K562 (cell line): Measurements from ENCODE around the gene MOXD1. TPM values are rescaled to one million over a fixed set of nuclear protein-coding genes. Genes with fewer than 3 reads are reported as not detected.

Experiments used
- ATAC-seq: fragments of 200-7000 bp; cut with Tn5 transposase; 3 replicates; pipeline ENCODE4 v1.9.1; 2020; ENCODE audit warnings: moderate library complexity
- BruUV-seq: library from RNA; stranded (reverse); fragments of 400-500 nt; replicated peaks from 2 replicates; lab custom pipeline; 2021; lab: Mats Ljungman, UMichigan
- CTCF ChIA-PET: fragments of 300-600 bp; formaldehyde crosslinking; extraction: SDS; loops from one replicate; lab custom pipeline; 2021; ENCODE audit warnings: low intra/inter-chr PET ratio; lab: Yijun Ruan, JAX
- POLR2A ChIA-PET: fragments of 300-600, 350-650 bp; sonication (Branson Sonifier 250); formaldehyde crosslinking; extraction: SDS; loops from one replicate; lab custom pipeline; 2021; ENCODE audit warnings: antibody characterized with exemption, inconsistent platforms; lab: Yijun Ruan, JAX
- DNase-seq, 4 experiments: peaks; one replicate each; pipeline versions ENCODE4 v3.0.0 to v3.0.0-alpha.2; 2011 to 2018; ENCODE audit warnings: low spot score in 3 of 4, mixed read lengths in 3 of 4; ENCODE audit errors: extremely low read depth in 1 of 4
- FAIRE-seq: peaks from 2 replicates; lab custom pipeline; 2011; peaks lifted over from hg19 to GRCh38; lab: Jason Lieb, UNC
- H2AFZ ChIP-seq: 2 replicates; pipeline ENCODE4 v1.6.0; 2011; ENCODE audit warnings: low read depth, low read length, control low read depth, inconsistent platforms
- H3K27ac ChIP-seq: fragments of 200-600 bp; 3 replicates; pipeline ENCODE4 v1.8.0; 2011; ENCODE audit warnings: low read depth, mild to moderate bottlenecking, control low read depth, inconsistent platforms, low read length, moderate library complexity, mixed read lengths; ENCODE audit errors: extremely low read depth
- H3K27me3 ChIP-seq, 2 experiments: fragments of 300-600 bp in 1 of 2; 2 replicates in 1 of 2; 3 replicates in 1 of 2; pipeline versions ENCODE4 v1.6.0 to v1.8.0; 2011; ENCODE audit warnings: inconsistent platforms in 2 of 2, low read length in 2 of 2, mild to moderate bottlenecking in 1 of 2, mixed read lengths in 1 of 2, moderate library complexity in 1 of 2; ENCODE audit not compliant: control insufficient read depth in 2 of 2, insufficient read depth in 2 of 2
- H3K36me3 ChIP-seq: fragments of 300-600 bp; 3 replicates; pipeline ENCODE4 v1.8.0; 2011; ENCODE audit warnings: mild to moderate bottlenecking, low read length, inconsistent platforms; ENCODE audit not compliant: control insufficient read depth, insufficient read depth
- H3K4me1 ChIP-seq, 2 experiments: fragments of 200-600 bp in 1 of 2; replicated peaks in 1 of 2; 2 replicates in 1 of 2; 3 replicates in 1 of 2; pipeline versions ENCODE4 v1.5.1 to v1.8.0; 2011; ENCODE audit warnings: inconsistent platforms in 2 of 2, low read length in 2 of 2, mild to moderate bottlenecking in 1 of 2, mixed read lengths in 1 of 2, moderate library complexity in 1 of 2; ENCODE audit not compliant: control insufficient read depth in 2 of 2, insufficient read depth in 2 of 2
- H3K4me2 ChIP-seq: 2 replicates; pipeline ENCODE4 v1.6.1; 2011; ENCODE audit warnings: low read length, control low read depth, inconsistent platforms, mixed read lengths; ENCODE audit not compliant: insufficient read depth
- H3K4me3 ChIP-seq: fragments of 200-600 bp; sonication (generic), shearing (Covaris generic); 2 replicates; pipeline ENCODE4 v1.5.1; 2016; ENCODE audit warnings: control low read depth, inconsistent platforms
- H3K79me2 ChIP-seq: fragments of 200-600 bp; 3 replicates; pipeline ENCODE4 v1.8.0; 2011; ENCODE audit warnings: low read length, inconsistent platforms; ENCODE audit not compliant: control insufficient read depth, insufficient read depth
- H3K9ac ChIP-seq, 2 experiments: 2 replicates each; pipeline versions ENCODE4 v1.6.0 to v1.6.1; 2011; ENCODE audit warnings: low read depth in 2 of 2, low read length in 2 of 2, control low read depth in 1 of 2, inconsistent platforms in 1 of 2, mild to moderate bottlenecking in 1 of 2, mixed read lengths in 1 of 2; ENCODE audit not compliant: insufficient read depth in 1 of 2
- H3K9me1 ChIP-seq: one replicate; pipeline ENCODE4 v1.6.0; 2011; ENCODE audit warnings: inconsistent platforms, mild to moderate bottlenecking, low read length, moderate library complexity; ENCODE audit not compliant: control insufficient read depth, insufficient read depth
- H3K9me3 ChIP-seq: replicated peaks from 2 replicates; pipeline ENCODE4 v1.5.1; 2011; ENCODE audit warnings: low read depth, low read length, inconsistent platforms; ENCODE audit not compliant: control insufficient read depth, insufficient read depth
- H4K20me1 ChIP-seq: replicated peaks from 2 replicates; pipeline ENCODE4 v1.6.1; 2011; ENCODE audit warnings: low read length, inconsistent platforms, mixed read lengths; ENCODE audit not compliant: control insufficient read depth, insufficient read depth
- NEUROD1 ChIP-seq: fragments of 150-350 bp; IDR thresholded peaks from 2 replicates; pipeline ENCODE4 v1.6.1; 2014; ENCODE audit warnings: borderline replicate concordance, low read length, low read depth; ENCODE audit not compliant: partially characterized antibody
- POLR2AphosphoS5 ChIP-seq: IDR thresholded peaks from 2 replicates; pipeline ENCODE4 v1.6.1; 2011; ENCODE audit warnings: mild to moderate bottlenecking, low read depth, low read length, moderate library complexity; ENCODE audit not compliant: control insufficient read depth, insufficient read depth
- RAD21 ChIP-seq, 2 experiments: fragments of 250-450 bp in 1 of 2; fragments of 450-650 bp in 1 of 2; sonication (Bioruptor Pico) in 1 of 2; formaldehyde crosslinking in 1 of 2; IDR thresholded peaks in 1 of 2; conservative IDR thresholded peaks in 1 of 2; 2 replicates each; pipeline versions ENCODE4 v1.4.0 to v1.8.0; 2020 to 2022; ENCODE audit warnings: mild to moderate bottlenecking in 2 of 2, moderate library complexity in 1 of 2
- REST ChIP-seq, 2 experiments: fragments of 450-650 bp; formaldehyde crosslinking in 1 of 2; IDR thresholded peaks; 2 replicates each; pipeline versions ENCODE4 v1.4.0 to v1.6.1; 2014 to 2020; ENCODE audit warnings: mild to moderate bottlenecking in 2 of 2, borderline replicate concordance in 1 of 2, low read depth in 1 of 2
- SAFB2 ChIP-seq: fragments of 200-400 bp; formaldehyde crosslinking; IDR thresholded peaks from 2 replicates; pipeline ENCODE4 v1.6.1; 2018; ENCODE audit warnings: borderline replicate concordance, low read length, low read depth, moderate library complexity; ENCODE audit not compliant: severe bottlenecking
- SMARCB1 ChIP-seq: IDR thresholded peaks from 2 replicates; pipeline ENCODE4 v1.6.1; 2011; ENCODE audit warnings: improper control_type of control experiment, low read depth; ENCODE audit not compliant: insufficient read length
- STAT5A ChIP-seq: IDR thresholded peaks from 2 replicates; pipeline ENCODE4 v1.6.1; 2012; ENCODE audit warnings: low read length, inconsistent platforms, borderline replicate concordance
- ZNF354B ChIP-seq: fragments of 250-450 bp; sonication (Bioruptor Pico); IDR thresholded peaks from 2 replicates; pipeline ENCODE4 v1.4.0; 2020
- in situ Hi-C: fragments of 300-500 bp; cut with MboI; formaldehyde crosslinking; loops from 4 replicates; pipeline ENCODE4 v1.15.0; 2018; ENCODE audit warnings: inconsistent platforms, mixed read lengths
- intact Hi-C: fragments of 100-400 bp; cut with micrococcal nuclease; formaldehyde crosslinking; loops from 2 replicates; pipeline ENCODE4 v1.14.2; 2022
- polyA plus RNA-seq, 8 experiments: library from polyadenylated mRNA; depleted of rRNA in 4 of 8; stranded (reverse) in 5 of 8; unstranded in 3 of 8; fragments of >200 nt; fragmentation: Nextera tagmentation in 2 of 8; fragmentation: Illumina TruSeq in 1 of 8; extraction: Ambion mirVana in 2 of 8; extraction: Trizol in 1 of 8; gene quantifications; 2 replicates each; pipeline versions ENCODE4 v1.2.1 to v1.2.3, GENCODE V29; 2011 to 2014; ENCODE audit warnings: inconsistent platforms in 1 of 8, missing spikeins in 1 of 8
- total RNA-seq, 7 experiments: library from RNA; depleted of rRNA in 6 of 7; stranded (reverse); fragments of >200 nt in 6 of 7; fragmentation: Illumina TruSeq in 2 of 7; extraction: Trizol in 2 of 7; gene quantifications; 2 replicates each; pipeline versions ENCODE4 v1.2.1 to v1.2.3, GENCODE V29; 2011 to 2021; ENCODE audit warnings: low replicate concordance in 1 of 7
- TF ChIP-seq, protein P1 (sequence below), 3 experiments: IDR thresholded peaks in 2 of 3; conservative IDR thresholded peaks in 1 of 3; 2 replicates each; pipeline ENCODE4 v1.5.1; 2011 to 2012; ENCODE audit warnings: low read length in 3 of 3, mild to moderate bottlenecking in 3 of 3, control low read depth in 2 of 3, improper control_type of control experiment in 1 of 3, inconsistent platforms in 1 of 3, low read depth in 1 of 3, mixed read lengths in 1 of 3, moderate library complexity in 1 of 3; ENCODE audit not compliant: insufficient read depth in 2 of 3

Gene MOXD1
- total and polyA plus RNA-seq, 9 of the 15 experiments (the other 6 are each of a cell fraction or from before 2014, with no cell fraction given) = not detected

DNA sequence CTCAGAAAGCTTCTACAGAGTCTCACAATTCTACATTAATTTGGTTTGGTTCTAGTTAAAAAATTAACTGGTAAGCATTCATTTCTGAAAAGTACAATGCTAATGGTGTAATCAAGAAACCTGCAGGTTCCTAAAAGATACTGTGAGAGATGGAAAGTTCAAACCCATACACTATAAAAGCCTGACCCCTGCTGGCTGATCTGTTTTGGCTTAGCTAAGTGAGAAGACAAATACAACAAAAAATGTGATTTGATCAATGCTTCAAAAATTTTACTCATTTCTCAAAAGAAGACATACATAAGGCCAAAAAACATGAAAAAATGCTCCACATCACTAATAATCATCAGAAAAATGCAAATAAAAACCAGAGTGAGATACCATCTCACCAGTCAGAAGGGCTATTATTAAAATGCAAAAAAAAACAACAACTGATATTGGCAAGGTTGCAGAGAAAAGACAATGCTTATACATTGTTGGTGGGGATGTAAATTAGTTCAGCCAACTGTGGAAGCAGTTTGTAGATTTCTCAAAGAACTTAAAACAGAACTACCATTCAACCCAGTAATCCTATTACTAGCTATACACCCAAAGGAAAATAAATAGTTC, 102.8 kb downstream of the MOXD1 start:
- no peak overlapping the region for H3K9ac ChIP-seq
- in situ Hi-C loops (loop anchor here (25.0 kb wide), 1 partner anchor 464 kb away; the partner anchor contains the start of gene VNN2), intact Hi-C loops (loop anchor here (1.0 to 5.0 kb wide), 4 partner anchors 19 to 469 kb away; no protein-coding TSS in a partner anchor)
- no peaks in the 10 kb centered on the region for H3K36me3 ChIP-seq
- ATAC-seq (peak; percentile 76), DNase-seq (peak; percentile 19 to 47 (median 27)), FAIRE-seq (peak; percentile 73)
- ChIA-PET POLR2A (interaction anchor here (0.6 kb wide), 2 partner anchors 259 to 777 kb away, joined by 3 read pairs; no protein-coding TSS in a partner anchor), CTCF (interaction anchor here (0.9 to 2.6 kb wide), 7 partner anchors 18 to 1798 kb away, joined by 3 to 22 read pairs (median 5); no protein-coding TSS in a partner anchor)
- no peaks in the 10 kb centered on the region for H3K79me2 ChIP-seq
- no peak overlapping the region for H3K27ac ChIP-seq
- no TSS peak for BruUV-seq
- H3K27me3 ChIP-seq = no peaks in the 10 kb centered on the region
- H2AFZ ChIP-seq = no peak overlapping the region
- H3K4me2 ChIP-seq = no peak overlapping the region
- H3K4me3 ChIP-seq = no peak overlapping the region
- H4K20me1 ChIP-seq = no peaks in the 10 kb centered on the region
- no peaks in the 10 kb centered on the region for H3K9me3 ChIP-seq
- no peaks in the 10 kb centered on the region for H3K9me1 ChIP-seq
- H3K4me1 ChIP-seq = no peaks in the 10 kb centered on the region
- peak; percentile 37 to 62 for TF ChIP-seq RAD21 (CRISPR knock-in tag; conservative IDR thresholded peaks at IDR 0.05 in 1 of 2, IDR thresholded peaks at IDR 0.05 in 1 of 2)
- no peak for TF ChIP-seq NEUROD1
- TF ChIP-seq REST (IDR thresholded peaks at IDR 0.05; ENCODE audit: borderline replicate concordance) = peak; percentile 22; the same call in 1 of the 2 replicates
- TF ChIP-seq REST (CRISPR knock-in tag; IDR thresholded peaks at IDR 0.05; ENCODE audit: low read depth) = no peak
- TF ChIP-seq SMARCB1 = no peak
- TF ChIP-seq POLR2AphosphoS5 = no peak
- TF ChIP-seq, protein P1, sequence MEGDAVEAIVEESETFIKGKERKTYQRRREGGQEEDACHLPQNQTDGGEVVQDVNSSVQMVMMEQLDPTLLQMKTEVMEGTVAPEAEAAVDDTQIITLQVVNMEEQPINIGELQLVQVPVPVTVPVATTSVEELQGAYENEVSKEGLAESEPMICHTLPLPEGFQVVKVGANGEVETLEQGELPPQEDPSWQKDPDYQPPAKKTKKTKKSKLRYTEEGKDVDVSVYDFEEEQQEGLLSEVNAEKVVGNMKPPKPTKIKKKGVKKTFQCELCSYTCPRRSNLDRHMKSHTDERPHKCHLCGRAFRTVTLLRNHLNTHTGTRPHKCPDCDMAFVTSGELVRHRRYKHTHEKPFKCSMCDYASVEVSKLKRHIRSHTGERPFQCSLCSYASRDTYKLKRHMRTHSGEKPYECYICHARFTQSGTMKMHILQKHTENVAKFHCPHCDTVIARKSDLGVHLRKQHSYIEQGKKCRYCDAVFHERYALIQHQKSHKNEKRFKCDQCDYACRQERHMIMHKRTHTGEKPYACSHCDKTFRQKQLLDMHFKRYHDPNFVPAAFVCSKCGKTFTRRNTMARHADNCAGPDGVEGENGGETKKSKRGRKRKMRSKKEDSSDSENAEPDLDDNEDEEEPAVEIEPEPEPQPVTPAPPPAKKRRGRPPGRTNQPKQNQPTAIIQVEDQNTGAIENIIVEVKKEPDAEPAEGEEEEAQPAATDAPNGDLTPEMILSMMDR (IDR thresholded peaks at IDR 0.05 in 2 of 3, conservative IDR thresholded peaks at IDR 0.05 in 1 of 3; ENCODE audit: insufficient read depth in 2 of 3, low read depth in 1 of 3, low read length in 3 of 3) = peak; percentile 45 to 67 (median 53); a peak in 4 of 6 replicates
- TF ChIP-seq SAFB2 = no peak
- TF ChIP-seq ZNF354B = no peak
- TF ChIP-seq STAT5A = no peak
